ENCODE measurements around the gene HIC1. TPM values are rescaled to one million over a fixed set of nuclear protein-coding genes. Genes with fewer than 3 reads are reported as not detected.

The HIC1 gene
- total RNA-seq, 1 experiment from 2014 or later, result 1.4 TPM

GRCh38 chr17:2101448-2102257, 46.8 kb downstream of the HIC1 start:
- intact Hi-C loops (cut with micrococcal nuclease; ENCODE audit: unreplicated experiment) (no loop called here), in situ Hi-C loops (cut with HindIII; ENCODE audit: low pct_unique_long_range_greater_than_20kb, low sequenced_read_pairs) (no loop called here)
- no peaks in the 10 kb centered on the region for H3K36me3 ChIP-seq (ENCODE audit: control insufficient read depth, insufficient read depth, low read length)
- H3K27me3 ChIP-seq (ENCODE audit: control insufficient read depth, insufficient read depth, low read length), result no peaks in the 10 kb centered on the region
- no peaks in the 10 kb centered on the region for H3K9me3 ChIP-seq (ENCODE audit: control insufficient read depth, insufficient read depth, low read depth, low read length)
- ATAC-seq (no peak; the same call in 1 of the 2 replicates), DNase-seq (ENCODE audit: low read depth, low spot score) (no peak)
- BruUV-seq (replicated peaks), result no TSS peak
- H3K4me3 ChIP-seq (ENCODE audit: low read depth in 2 of 2, low read length in 2 of 2), result no peak overlapping the region
- TF ChIP-seq POLR2AphosphoS5 (IDR thresholded peaks at IDR 0.05; ENCODE audit: low read depth, low read length), result no peak
- TF ChIP-seq TCF7L2 (IDR thresholded peaks at IDR 0.05; ENCODE audit: low read depth, low read length), result no peak
- TF ChIP-seq CTCF (IDR thresholded peaks at IDR 0.05), result no peak
- no peak for TF ChIP-seq REST (IDR thresholded peaks at IDR 0.05; ENCODE audit: insufficient read depth in 1 of 2, low read depth in 2 of 2, low read length in 1 of 2)
- no peak for TF ChIP-seq SIN3A (IDR thresholded peaks at IDR 0.05; ENCODE audit: borderline replicate concordance, insufficient read depth, low read depth, low read length)
- H3K27ac ChIP-seq (ENCODE audit: low read length), result no peak overlapping the region
- CTCF ChIA-PET, result no interaction called here
- no peaks in the 10 kb centered on the region for H3K4me1 ChIP-seq (ENCODE audit: control insufficient read depth, insufficient read depth, low read length)
- POLR2A ChIA-PET, result no interaction called here

- Histone ChIP-seq H3K9me3 (ENCODE audit: control insufficient read depth, insufficient read depth, low read depth, low read length) (no peaks in the 10 kb centered on the region), H3K4me1 (ENCODE audit: control insufficient read depth, insufficient read depth, low read length) (no peaks in the 10 kb centered on the region), H3K4me3 (ENCODE audit: low read depth in 2 of 2, low read length in 2 of 2) (no peak overlapping the region), H3K27me3 (ENCODE audit: control insufficient read depth, insufficient read depth, low read length) (no peaks in the 10 kb centered on the region), H3K27ac (ENCODE audit: low read length) (no peak overlapping the region), H3K36me3 (ENCODE audit: control insufficient read depth, insufficient read depth, low read length) (no peaks in the 10 kb centered on the region)
- POLR2A ChIA-PET, result no interaction called here
- intact Hi-C loops (cut with micrococcal nuclease; ENCODE audit: unreplicated experiment), result no loop called here
- TF ChIP-seq CTCF (IDR thresholded peaks at IDR 0.05) (no peak), TCF7L2 (IDR thresholded peaks at IDR 0.05; ENCODE audit: low read depth, low read length) (no peak), POLR2AphosphoS5 (IDR thresholded peaks at IDR 0.05; ENCODE audit: low read depth, low read length) (no peak), SIN3A (IDR thresholded peaks at IDR 0.05; ENCODE audit: borderline replicate concordance, insufficient read depth, low read depth, low read length) (no peak), REST (IDR thresholded peaks at IDR 0.05; ENCODE audit: insufficient read depth in 1 of 2, low read depth in 2 of 2, low read length in 1 of 2) (no peak)
- ATAC-seq, result no peak
- CTCF ChIA-PET, result no interaction called here
- BruUV-seq (replicated peaks), result no TSS peak
- no peak for DNase-seq (ENCODE audit: low read depth, low spot score)
- in situ Hi-C loops (cut with HindIII; ENCODE audit: low pct_unique_long_range_greater_than_20kb, low sequenced_read_pairs), result no loop called here
These were observed 48.3 kb downstream of the HIC1 start for GRCh38 chr17:2102931-2103809.
